ENCODE results near the gene RALY. TPM values are rescaled to one million over a fixed set of nuclear protein-coding genes. Genes with fewer than 3 reads are reported as not detected.

RALY gene
- total and polyA plus RNA-seq, 2 of the 4 experiments (the other 2 are of a cell fraction), result 46.2 to 115 TPM

GRCh38 chr20:34108616-34109174 lies 115.0 kb downstream of the RALY start:
- ChIA-PET CTCF (no interaction called here), POLR2A (ENCODE audit: unreplicated experiment) (no interaction called here)
- BruUV-seq (replicated peaks), result no TSS peak
- WGBS, 2 experiments (ENCODE audit: extremely low coverage in 2 of 2, insufficient read length in 1 of 2), result 100% methylated on average over 2 of the region's 4 CpGs; no CpG with 5 or more reads in 1 of the 2 experiments
- dilution Hi-C loops (cut with HindIII; ENCODE audit: low sequenced_read_pairs, unreplicated experiment), result no loop called here
- Histone ChIP-seq H3K36me3 (ENCODE audit: control insufficient read depth, insufficient read depth, low read length) (peaks cover 24% of the 10 kb centered on the region), H3K23ac (ENCODE audit: low read depth, low read length) (0 out of 2 replicates have a peak overlapping the region, but pooled peaks have one; percentile 59), H3K27ac (ENCODE audit: insufficient read depth, low read length) (no peak overlapping the region), H4K5ac (ENCODE audit: low read depth, low read length) (no peak overlapping the region), H3K14ac (replicated peaks; ENCODE audit: low read depth, low read length) (no peak overlapping the region), H2AFZ (replicated peaks; ENCODE audit: low read length, poor library complexity) (no peak overlapping the region), H2BK20ac (ENCODE audit: low read depth, low read length) (no peak overlapping the region), H3K9me1 (ENCODE audit: insufficient read depth, low read length) (peaks cover 18% of the 10 kb centered on the region), H4K20me1 (ENCODE audit: insufficient read depth, low read length) (peaks cover 80% of the 10 kb centered on the region), H3K4ac (ENCODE audit: low read depth, low read length) (no peak overlapping the region), H3K9me3 (ENCODE audit: control insufficient read depth, insufficient read depth, low read length) (no peaks in the 10 kb centered on the region), H3K27me3 (ENCODE audit: control insufficient read depth, insufficient read depth, low read length) (no peaks in the 10 kb centered on the region), H3K56ac (ENCODE audit: extremely low read depth, insufficient read depth, low read length) (no peak overlapping the region), H2BK120ac (ENCODE audit: low read depth, low read length) (no peak overlapping the region), H3K18ac (ENCODE audit: low read depth, low read length) (no peak overlapping the region), H3K4me2 (ENCODE audit: low read depth, low read length) (peak overlapping the region; percentile 13; the same call in 1 of the 2 replicates), H3K4me3 (ENCODE audit: insufficient read depth, low read depth, low read length) (no peak overlapping the region), H3K4me1 (ENCODE audit: control insufficient read depth, insufficient read depth, low read length) (peaks cover 7% of the 10 kb centered on the region), H2AK5ac (ENCODE audit: low read depth, low read length) (no peak overlapping the region), H3K79me1 (ENCODE audit: low read depth in 1 of 2, low read length in 2 of 2) (peaks cover 8 to 66% of the 10 kb centered on the region in 2 experiments; a peak in 3 of 4 replicates), H2BK5ac (ENCODE audit: low read depth, low read length, poor library complexity, severe bottlenecking) (no peak overlapping the region), H2AK9ac (replicated peaks; ENCODE audit: low read depth, low read length, poor library complexity) (no peak overlapping the region), H4K8ac (ENCODE audit: low read depth in 2 of 2, low read length in 2 of 2) (no peak overlapping the region), H2BK15ac (ENCODE audit: low read depth, low read length) (no peak overlapping the region), H4K91ac (ENCODE audit: insufficient read depth, low read depth, low read length) (no peak overlapping the region), H3K9ac (ENCODE audit: low read depth, low read length) (no peak overlapping the region)
- no peak for DNase-seq
- no peak for ATAC-seq (ENCODE audit: low read depth)
- intact Hi-C loops (cut with micrococcal nuclease), result no loop called here
- in situ Hi-C loops (cut with MboI; ENCODE audit: low sequenced_read_pairs), result no loop called here
- no peak for TF ChIP-seq RCOR1 (IDR thresholded peaks at IDR 0.05; ENCODE audit: insufficient replicate concordance, low read length)
- no peak for TF ChIP-seq POLR2A (IDR thresholded peaks at IDR 0.05; ENCODE audit: low read depth, low read length)
- TF ChIP-seq NFE2L2 (IDR thresholded peaks at IDR 0.05; ENCODE audit: low read depth, low read length), result no peak

All from IMR-90 (cell line).